ENCODE measurements around the gene RNF180.
"Not testable (repeated sequence)": the region's sequence is repeated elsewhere in the genome, so short reads cannot be mapped to it uniquely, and the experiment has no call there.

The RNF180 gene

DNA sequence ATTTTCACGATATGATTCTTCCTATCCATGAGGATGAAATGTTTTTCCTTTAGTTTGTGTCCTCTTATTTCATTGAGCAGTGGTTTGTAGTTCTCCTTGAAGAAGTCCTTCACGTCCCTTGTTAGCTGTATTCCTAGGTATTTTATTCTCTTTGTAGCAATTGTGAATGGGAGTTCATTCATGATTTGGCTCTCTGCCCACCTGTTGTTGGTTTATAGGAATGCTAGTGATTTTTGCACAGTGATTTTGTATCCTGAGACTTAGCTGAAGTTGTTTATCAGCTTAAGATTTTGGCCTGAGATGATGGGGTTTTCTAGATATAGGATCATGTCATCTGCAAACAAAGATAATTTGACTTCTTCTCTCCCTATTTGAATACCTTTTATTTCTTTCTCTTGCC is 122.9 kb downstream of the RNF180 start:
- H3K36me3 ChIP-seq (ENCODE audit: insufficient read depth, low read length); H3K4me2 ChIP-seq (ENCODE audit: low read length); H3K4me3 ChIP-seq (ENCODE audit: low read length); H3K4me1 ChIP-seq (ENCODE audit: control insufficient read depth, insufficient read depth, low read length); H3K27me3 ChIP-seq (ENCODE audit: control insufficient read depth, insufficient read depth, low read length); H3K9me3 ChIP-seq (replicated peaks; ENCODE audit: low read length); H3K9ac ChIP-seq (ENCODE audit: low read depth, low read length): not testable (repeated sequence)

DNA sequence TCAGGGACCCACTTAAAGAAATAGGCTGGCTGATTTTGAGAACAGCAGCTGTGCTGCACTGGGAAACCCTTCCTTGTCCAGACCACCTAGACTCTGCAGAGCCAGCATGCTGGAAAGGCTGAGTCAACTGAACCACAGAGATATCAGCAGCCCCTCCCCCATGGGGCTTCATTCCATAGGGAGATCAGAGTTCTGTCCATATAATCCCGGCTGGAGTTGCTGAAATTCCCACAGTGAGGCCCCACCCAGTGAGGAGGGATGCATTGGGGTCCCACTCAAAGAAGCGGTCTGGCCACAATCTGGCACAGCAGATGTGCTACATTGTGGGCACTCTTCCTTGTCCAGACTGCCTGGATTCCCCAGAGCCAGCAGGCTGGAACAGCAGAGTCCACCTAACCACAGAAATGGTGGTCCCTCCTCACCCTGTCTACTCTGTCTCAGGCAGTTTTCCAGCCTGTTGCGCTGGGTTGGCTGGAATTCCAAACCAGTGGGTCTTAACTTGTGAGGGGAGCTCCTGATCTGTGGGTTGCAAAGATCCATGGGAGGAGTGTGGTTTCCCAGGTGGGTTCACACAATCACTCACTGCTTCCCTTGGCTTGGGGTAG is 127.1 kb downstream of the RNF180 start:
- Histone ChIP-seq H3K27me3 (ENCODE audit: control insufficient read depth, insufficient read depth, low read length) (no peaks in the 10 kb centered on the region), H3K4me2 (ENCODE audit: low read length) (no peak overlapping the region)

DNA sequence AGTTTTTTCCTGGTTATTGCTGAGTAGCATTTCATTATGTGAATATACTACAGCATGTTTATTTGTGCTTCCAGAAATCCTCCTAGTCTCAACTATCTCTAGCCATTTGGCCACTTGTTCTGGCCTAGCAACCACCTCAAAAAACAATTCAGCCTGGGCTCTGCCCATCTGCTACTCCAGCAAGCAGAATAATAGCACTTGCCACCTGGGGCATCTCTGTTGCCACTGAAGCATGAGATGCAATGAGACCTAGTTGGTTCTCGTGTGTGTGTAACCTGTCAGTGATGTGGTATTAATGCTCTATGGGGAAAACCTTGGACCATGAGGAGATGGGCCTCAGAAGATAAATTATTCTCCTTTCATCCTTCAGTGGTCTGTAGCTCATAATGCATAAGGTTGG is 129.5 kb downstream of the RNF180 start:
- no peak overlapping the region for H3K4me3 ChIP-seq (ENCODE audit: low read length)
- H3K9ac ChIP-seq (ENCODE audit: low read depth, low read length), result no peak overlapping the region
- no peak overlapping the region for H3K4me2 ChIP-seq (ENCODE audit: low read length)
- H3K27me3 ChIP-seq (ENCODE audit: control insufficient read depth, insufficient read depth, low read length), result no peaks in the 10 kb centered on the region
- H3K4me1 ChIP-seq (ENCODE audit: control insufficient read depth, insufficient read depth, low read length), result peaks cover 9% of the 10 kb centered on the region
- H3K9me3 ChIP-seq (replicated peaks; ENCODE audit: low read length), result no peaks in the 10 kb centered on the region
- H3K36me3 ChIP-seq (ENCODE audit: insufficient read depth, low read length), result no peaks in the 10 kb centered on the region

More for the DNA sequence above, 127.1 kb downstream of the RNF180 start:
- Histone ChIP-seq H3K9me3 (replicated peaks; ENCODE audit: low read length) (no peaks in the 10 kb centered on the region), H3K9ac (ENCODE audit: low read depth, low read length) (no peak overlapping the region), H3K4me3 (ENCODE audit: low read length) (no peak overlapping the region), H3K36me3 (ENCODE audit: insufficient read depth, low read length) (no peaks in the 10 kb centered on the region), H3K4me1 (ENCODE audit: control insufficient read depth, insufficient read depth, low read length) (no peaks in the 10 kb centered on the region)

DNA sequence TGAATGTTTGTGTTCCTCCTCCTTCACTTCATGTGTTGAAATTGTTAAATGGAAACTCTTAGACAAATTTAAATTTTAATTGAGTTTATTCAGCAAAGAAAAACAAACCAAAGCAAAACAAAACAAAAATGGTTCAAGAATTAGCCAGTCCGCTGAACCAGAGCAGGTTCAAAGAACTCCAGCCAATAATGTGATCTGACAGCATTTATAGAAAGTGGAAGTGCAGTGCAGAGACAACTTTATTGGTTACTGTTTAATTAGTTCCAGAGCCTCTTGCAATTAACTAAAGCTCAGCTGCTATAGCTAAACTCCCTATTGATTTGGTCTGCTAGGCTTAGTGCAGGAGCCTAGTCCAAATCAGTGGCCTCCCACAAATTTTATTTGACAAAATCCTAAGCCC is 132.9 kb downstream of the RNF180 start:
- no peaks in the 10 kb centered on the region for H3K9me3 ChIP-seq (replicated peaks; ENCODE audit: low read length)
- no peaks in the 10 kb centered on the region for H3K27me3 ChIP-seq (ENCODE audit: control insufficient read depth, insufficient read depth, low read length)
- H3K36me3 ChIP-seq (ENCODE audit: insufficient read depth, low read length), result no peaks in the 10 kb centered on the region
- no peak overlapping the region for H3K9ac ChIP-seq (ENCODE audit: low read depth, low read length)
- peaks cover 10% of the 10 kb centered on the region for H3K4me1 ChIP-seq (ENCODE audit: control insufficient read depth, insufficient read depth, low read length)
- no peak overlapping the region for H3K4me3 ChIP-seq (ENCODE audit: low read length)
- H3K4me2 ChIP-seq (ENCODE audit: low read length), result no peak overlapping the region

DNA sequence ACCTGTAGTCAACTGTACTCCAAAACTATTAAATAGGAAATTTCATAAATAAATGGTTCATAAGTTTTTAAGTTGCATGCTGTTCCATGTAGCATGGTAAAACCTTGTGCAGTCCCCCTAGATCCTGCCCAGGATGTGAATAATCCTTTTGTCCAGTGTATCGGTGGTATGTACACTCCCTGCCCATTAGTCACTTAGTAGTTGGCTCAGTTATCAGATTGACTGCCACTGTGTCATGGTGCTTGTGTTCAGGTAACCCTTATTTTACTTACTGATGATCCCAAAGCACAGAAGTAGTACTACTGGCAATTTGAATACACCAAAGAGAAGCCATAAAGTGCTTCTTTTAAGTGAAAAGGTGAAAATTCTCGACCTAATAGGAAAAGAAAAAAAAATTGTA is 134.2 kb downstream of the RNF180 start:
- Histone ChIP-seq H3K4me3 (ENCODE audit: low read length) (no peak overlapping the region), H3K4me2 (ENCODE audit: low read length) (peak overlapping the region; percentile 26), H3K9ac (ENCODE audit: low read depth, low read length) (no peak overlapping the region), H3K9me3 (replicated peaks; ENCODE audit: low read length) (no peaks in the 10 kb centered on the region), H3K27me3 (ENCODE audit: control insufficient read depth, insufficient read depth, low read length) (no peaks in the 10 kb centered on the region), H3K36me3 (ENCODE audit: insufficient read depth, low read length) (no peaks in the 10 kb centered on the region), H3K4me1 (ENCODE audit: control insufficient read depth, insufficient read depth, low read length) (peaks cover 10% of the 10 kb centered on the region)

DNA sequence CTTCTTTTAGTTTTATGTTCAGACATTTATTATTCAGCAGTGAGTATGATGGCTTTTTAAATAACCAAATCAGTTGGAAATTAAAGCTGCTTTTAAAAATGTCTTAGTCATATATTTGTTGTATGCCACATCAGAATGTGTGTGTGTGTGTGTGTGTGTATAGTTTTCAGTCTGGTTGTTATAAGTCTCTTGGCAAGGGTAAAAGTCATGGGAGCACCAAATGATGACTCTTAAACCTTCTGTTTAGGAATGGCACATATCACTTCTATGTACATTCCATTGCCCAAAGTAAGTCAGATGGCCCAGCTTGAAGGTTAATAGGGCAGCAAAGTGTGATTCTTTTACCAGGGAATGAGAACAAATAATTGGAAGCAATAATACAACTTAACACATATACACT is 135.9 kb downstream of the RNF180 start:
- H3K4me1 ChIP-seq (ENCODE audit: control insufficient read depth, insufficient read depth, low read length), result peaks cover 10% of the 10 kb centered on the region
- H3K4me3 ChIP-seq (ENCODE audit: low read length), result no peak overlapping the region
- no peak overlapping the region for H3K4me2 ChIP-seq (ENCODE audit: low read length)
- H3K9me3 ChIP-seq (replicated peaks; ENCODE audit: low read length), result no peaks in the 10 kb centered on the region
- no peaks in the 10 kb centered on the region for H3K27me3 ChIP-seq (ENCODE audit: control insufficient read depth, insufficient read depth, low read length)
- no peaks in the 10 kb centered on the region for H3K36me3 ChIP-seq (ENCODE audit: insufficient read depth, low read length)
- H3K9ac ChIP-seq (ENCODE audit: low read depth, low read length), result no peak overlapping the region

DNA sequence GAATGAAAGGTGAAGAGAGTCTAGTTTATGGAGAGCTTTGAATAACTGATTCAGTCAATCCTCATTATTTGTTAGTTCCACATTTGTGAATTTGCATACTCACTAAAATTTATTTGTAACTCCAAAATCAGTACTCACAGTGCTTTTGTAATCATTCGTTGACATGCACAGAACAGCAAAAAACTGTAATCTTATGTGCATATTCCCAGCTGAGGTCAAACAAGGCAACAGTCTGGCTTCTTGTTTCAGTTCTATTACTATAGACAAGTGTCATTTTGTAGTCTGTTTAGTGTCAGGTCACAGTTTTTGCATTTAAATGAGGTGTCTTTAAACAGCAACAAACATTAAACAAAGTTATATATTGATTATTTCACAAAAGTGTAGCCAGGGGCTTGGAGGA is 142.5 kb downstream of the RNF180 start:
- Histone ChIP-seq H3K9ac (ENCODE audit: low read depth, low read length) (no peak overlapping the region), H3K9me3 (replicated peaks; ENCODE audit: low read length) (no peaks in the 10 kb centered on the region), H3K4me2 (ENCODE audit: low read length) (no peak overlapping the region), H3K36me3 (ENCODE audit: insufficient read depth, low read length) (no peaks in the 10 kb centered on the region), H3K4me3 (ENCODE audit: low read length) (no peak overlapping the region), H3K4me1 (ENCODE audit: control insufficient read depth, insufficient read depth, low read length) (no peaks in the 10 kb centered on the region), H3K27me3 (ENCODE audit: control insufficient read depth, insufficient read depth, low read length) (no peaks in the 10 kb centered on the region)

DNA sequence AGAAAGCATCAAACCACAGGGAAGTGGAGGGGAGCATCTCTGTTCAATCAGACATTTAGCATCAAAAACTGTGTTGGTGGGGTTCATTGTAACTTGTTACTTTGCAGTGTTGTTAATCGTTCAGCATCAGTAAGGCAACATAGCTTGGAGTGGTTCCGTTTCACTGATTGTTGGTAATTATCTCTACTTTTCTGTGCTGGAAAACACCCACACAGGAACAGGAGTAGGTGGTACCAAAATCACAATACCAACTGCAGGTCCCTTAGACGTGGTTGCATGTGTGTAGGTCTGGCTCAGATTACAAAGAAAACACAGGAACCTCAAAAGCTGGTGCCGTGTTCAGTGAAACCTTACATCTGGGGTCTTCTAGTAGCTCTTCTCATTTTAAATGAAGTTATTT is 146.8 kb downstream of the RNF180 start:
- no peaks in the 10 kb centered on the region for H3K9me3 ChIP-seq (replicated peaks; ENCODE audit: low read length)
- no peaks in the 10 kb centered on the region for H3K36me3 ChIP-seq (ENCODE audit: insufficient read depth, low read length)
- no peaks in the 10 kb centered on the region for H3K4me1 ChIP-seq (ENCODE audit: control insufficient read depth, insufficient read depth, low read length)
- H3K4me3 ChIP-seq (ENCODE audit: low read length), result no peak overlapping the region
- H3K9ac ChIP-seq (ENCODE audit: low read depth, low read length), result no peak overlapping the region
- no peaks in the 10 kb centered on the region for H3K27me3 ChIP-seq (ENCODE audit: control insufficient read depth, insufficient read depth, low read length)
- H3K4me2 ChIP-seq (ENCODE audit: low read length), result no peak overlapping the region

DNA sequence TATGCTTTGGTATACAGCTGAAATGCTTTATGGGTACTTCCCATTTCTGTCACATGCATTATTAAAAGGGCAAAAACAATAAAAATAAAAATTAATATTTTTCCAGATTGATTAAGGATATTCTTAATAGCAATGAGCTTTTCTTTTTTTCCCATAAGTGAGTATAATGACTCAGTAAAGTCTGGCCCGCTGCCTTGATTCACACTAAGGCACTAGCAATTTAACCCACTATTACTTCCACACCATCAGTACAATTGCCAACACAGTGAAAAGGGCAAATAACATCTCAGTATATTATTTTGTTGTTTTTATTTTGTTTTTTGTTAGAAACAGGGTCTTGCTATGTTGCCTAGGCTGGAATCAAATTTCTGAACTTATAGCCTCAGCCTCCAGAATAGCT is 150.1 kb downstream of the RNF180 start:
- H3K9me3 ChIP-seq (replicated peaks; ENCODE audit: low read length), result no peaks in the 10 kb centered on the region

DNA sequence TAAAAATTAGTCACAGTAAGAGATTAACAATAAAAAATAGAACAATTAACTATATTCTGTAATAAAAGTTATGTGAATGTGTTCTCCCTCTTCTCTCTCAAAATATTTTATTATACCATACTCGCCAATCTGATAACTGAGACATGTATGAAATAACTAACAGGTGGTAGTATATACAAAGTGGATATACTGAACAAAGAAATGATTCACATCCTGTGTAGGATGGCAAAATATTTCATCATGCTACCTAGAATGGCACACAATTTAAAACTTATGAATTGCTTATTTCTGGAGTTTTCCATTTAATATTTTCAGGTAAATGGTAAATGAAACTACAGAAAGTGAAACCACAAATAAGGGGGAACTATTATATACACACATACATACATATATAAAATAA is 152.5 kb downstream of the RNF180 start:
- H3K4me1 ChIP-seq (ENCODE audit: control insufficient read depth, insufficient read depth, low read length), result peaks cover 5% of the 10 kb centered on the region
- H3K36me3 ChIP-seq (ENCODE audit: insufficient read depth, low read length), result no peaks in the 10 kb centered on the region
- no peaks in the 10 kb centered on the region for H3K27me3 ChIP-seq (ENCODE audit: control insufficient read depth, insufficient read depth, low read length)
- no peaks in the 10 kb centered on the region for H3K9me3 ChIP-seq (replicated peaks; ENCODE audit: low read length)
- no peak overlapping the region for H3K4me2 ChIP-seq (ENCODE audit: low read length)
- H3K9ac ChIP-seq (ENCODE audit: low read depth, low read length), result no peak overlapping the region
- no peak overlapping the region for H3K4me3 ChIP-seq (ENCODE audit: low read length)

More for the DNA sequence above, 150.1 kb downstream of the RNF180 start:
- Histone ChIP-seq H3K27me3 (ENCODE audit: control insufficient read depth, insufficient read depth, low read length) (no peaks in the 10 kb centered on the region), H3K4me1 (ENCODE audit: control insufficient read depth, insufficient read depth, low read length) (peaks cover 5% of the 10 kb centered on the region), H3K4me2 (ENCODE audit: low read length) (no peak overlapping the region), H3K9ac (ENCODE audit: low read depth, low read length) (no peak overlapping the region), H3K4me3 (ENCODE audit: low read length) (no peak overlapping the region), H3K36me3 (ENCODE audit: insufficient read depth, low read length) (no peaks in the 10 kb centered on the region)

DNA sequence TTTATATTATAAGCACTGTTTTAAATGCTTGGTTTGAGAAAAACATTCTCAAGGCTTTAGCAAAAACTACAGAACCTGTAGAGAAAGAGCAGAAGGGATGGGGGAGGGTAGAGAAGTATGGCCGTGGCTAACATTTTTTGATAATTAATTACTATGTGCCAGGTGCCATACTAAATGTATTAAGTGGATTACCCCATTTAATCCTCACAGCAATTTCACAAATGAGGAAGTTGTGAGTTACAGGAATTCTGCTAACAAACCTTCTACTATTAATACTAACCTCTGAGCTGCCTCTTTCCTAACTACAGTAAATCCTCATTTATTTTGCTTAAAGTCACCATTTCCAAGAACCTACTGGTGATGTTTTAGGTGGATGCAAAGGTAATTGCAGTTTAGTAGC is 157.9 kb downstream of the RNF180 start:
- Histone ChIP-seq H3K9me3 (replicated peaks; ENCODE audit: low read length) (no peaks in the 10 kb centered on the region), H3K4me2 (ENCODE audit: low read length) (no peak overlapping the region), H3K4me3 (ENCODE audit: low read length) (no peak overlapping the region), H3K4me1 (ENCODE audit: control insufficient read depth, insufficient read depth, low read length) (peaks cover under 1% of the 10 kb centered on the region), H3K36me3 (ENCODE audit: insufficient read depth, low read length) (no peaks in the 10 kb centered on the region), H3K27me3 (ENCODE audit: control insufficient read depth, insufficient read depth, low read length) (no peaks in the 10 kb centered on the region), H3K9ac (ENCODE audit: low read depth, low read length) (no peak overlapping the region)

DNA sequence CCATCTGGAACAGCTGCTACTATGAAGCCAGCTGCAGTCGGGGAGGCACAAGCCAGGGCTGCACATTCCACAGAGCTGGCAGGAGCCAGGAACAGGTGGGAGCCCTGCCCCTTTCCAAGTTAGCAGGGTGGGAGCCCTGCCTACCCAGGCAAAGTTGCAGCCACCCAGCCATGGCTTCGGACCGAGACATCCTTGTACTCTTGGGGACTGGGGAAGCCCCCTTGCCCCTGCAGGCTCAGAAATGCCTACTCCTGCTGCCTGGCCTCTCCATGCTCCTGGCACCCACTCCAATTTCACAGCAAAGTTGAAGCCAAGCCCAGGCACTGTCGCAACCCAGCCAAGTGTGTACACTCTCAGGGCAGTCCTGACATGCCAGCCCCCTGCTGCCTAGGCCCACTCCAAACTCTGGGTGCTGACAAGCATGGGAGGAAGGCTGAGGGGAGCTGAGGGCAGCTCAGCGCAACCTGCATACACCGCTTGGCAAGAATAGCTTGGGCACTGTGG is 165.1 kb downstream of the RNF180 start:
- Histone ChIP-seq H3K36me3 (ENCODE audit: insufficient read depth, low read length) (no peaks in the 10 kb centered on the region), H3K9me3 (replicated peaks; ENCODE audit: low read length) (no peaks in the 10 kb centered on the region), H3K4me3 (ENCODE audit: low read length) (no peak overlapping the region), H3K27me3 (ENCODE audit: control insufficient read depth, insufficient read depth, low read length) (no peaks in the 10 kb centered on the region), H3K4me1 (ENCODE audit: control insufficient read depth, insufficient read depth, low read length) (no peaks in the 10 kb centered on the region), H3K9ac (ENCODE audit: low read depth, low read length) (no peak overlapping the region), H3K4me2 (ENCODE audit: low read length) (no peak overlapping the region)

Data from skeletal muscle satellite cell (primary cell).